SK-N-MC (cell line): ENCODE data around the gene KIF26B.

Source experiments
- DNase-seq: peaks from one replicate; pipeline ENCODE4 v3.0.0-alpha.2; 2011; ENCODE audit warnings: low read depth, low spot score
- H3K27ac ChIP-seq: fragments of 200-600 bp; sonication (generic); 2 replicates; pipeline ENCODE4 v1.5.1; 2016; ENCODE audit warnings: mixed run types
- H3K36me3 ChIP-seq: fragments of 200-600 bp; sonication (generic); 2 replicates; pipeline ENCODE4 v1.6.1; 2017; ENCODE audit warnings: antibody characterized with exemption, low read length, mixed read lengths; ENCODE audit not compliant: insufficient read depth
- H3K4me3 ChIP-seq: fragments of 200-600 bp; sonication (generic); 2 replicates; pipeline ENCODE4 v1.5.1; 2016
- H3K9ac ChIP-seq: fragments of 200-600 bp; sonication (generic); 2 replicates; pipeline ENCODE4 v1.8.0; 2017; ENCODE audit warnings: mixed run types, mixed read lengths; ENCODE audit not compliant: insufficient read length
- H3K9me3 ChIP-seq: fragments of 200-600 bp; sonication (generic); 2 replicates; pipeline ENCODE4 v1.6.1; 2017; ENCODE audit warnings: low read depth, mild to moderate bottlenecking, antibody characterized with exemption, low read length, moderate library complexity, mixed read lengths
- EZH2 ChIP-seq: fragments of 200-600 bp; sonication (generic); IDR thresholded peaks from one replicate; pipeline ENCODE4 v1.6.1; 2017; ENCODE audit warnings: antibody characterized with exemption
- FOXP2 ChIP-seq: optimal IDR thresholded peaks from 2 replicates; pipeline ENCODE3; 2011; ENCODE audit warnings: mild to moderate bottlenecking, moderate library complexity; ENCODE audit not compliant: insufficient read depth; ENCODE audit errors: extremely low read length, control extremely low read depth
- POLR2AphosphoS5 ChIP-seq: IDR thresholded peaks from 2 replicates; pipeline ENCODE4 v1.6.1; 2012; ENCODE audit warnings: mild to moderate bottlenecking, low read depth, low read length, borderline replicate concordance

The KIF26B gene

DNA sequence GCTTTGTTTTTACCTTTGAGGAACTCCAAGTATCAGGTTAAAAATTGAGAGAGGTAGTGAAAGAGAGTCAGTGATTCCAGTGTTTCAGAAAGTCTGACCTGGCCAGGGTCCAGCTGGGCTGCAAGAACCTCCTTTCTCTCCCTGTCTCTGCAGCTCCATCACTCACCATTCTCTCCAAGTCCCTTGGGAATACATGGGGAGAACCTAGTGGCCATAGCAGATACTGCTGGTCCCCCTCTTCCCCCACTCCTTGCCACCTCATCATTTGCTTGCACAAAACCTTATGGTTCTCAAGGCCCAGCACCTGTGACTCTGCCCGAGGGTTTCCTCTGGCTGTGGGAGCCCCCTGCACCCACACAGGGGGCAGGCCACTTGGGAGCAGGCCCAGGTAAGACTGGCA lies 279.5 kb downstream of the KIF26B start:
- no peak overlapping the region for H3K27ac ChIP-seq
- no peaks in the 10 kb centered on the region for H3K9me3 ChIP-seq
- no peak overlapping the region for H3K9ac ChIP-seq
- no peak overlapping the region for H3K4me3 ChIP-seq
- TF ChIP-seq POLR2AphosphoS5 (no peak), EZH2 (no peak), FOXP2 (no peak)
- no peak for DNase-seq
- H3K36me3 ChIP-seq: no peaks in the 10 kb centered on the region

- no peaks in the 10 kb centered on the region for H3K9me3 ChIP-seq
- no peaks in the 10 kb centered on the region for H3K36me3 ChIP-seq
- TF ChIP-seq FOXP2 (no peak), EZH2 (no peak), POLR2AphosphoS5 (no peak)
- no peak for DNase-seq
- H3K4me3 ChIP-seq: no peak overlapping the region
- H3K9ac ChIP-seq: no peak overlapping the region
- no peak overlapping the region for H3K27ac ChIP-seq
These were observed 281.6 kb downstream of the KIF26B start for GRCh38 chr1:245436407-245436806.

DNA sequence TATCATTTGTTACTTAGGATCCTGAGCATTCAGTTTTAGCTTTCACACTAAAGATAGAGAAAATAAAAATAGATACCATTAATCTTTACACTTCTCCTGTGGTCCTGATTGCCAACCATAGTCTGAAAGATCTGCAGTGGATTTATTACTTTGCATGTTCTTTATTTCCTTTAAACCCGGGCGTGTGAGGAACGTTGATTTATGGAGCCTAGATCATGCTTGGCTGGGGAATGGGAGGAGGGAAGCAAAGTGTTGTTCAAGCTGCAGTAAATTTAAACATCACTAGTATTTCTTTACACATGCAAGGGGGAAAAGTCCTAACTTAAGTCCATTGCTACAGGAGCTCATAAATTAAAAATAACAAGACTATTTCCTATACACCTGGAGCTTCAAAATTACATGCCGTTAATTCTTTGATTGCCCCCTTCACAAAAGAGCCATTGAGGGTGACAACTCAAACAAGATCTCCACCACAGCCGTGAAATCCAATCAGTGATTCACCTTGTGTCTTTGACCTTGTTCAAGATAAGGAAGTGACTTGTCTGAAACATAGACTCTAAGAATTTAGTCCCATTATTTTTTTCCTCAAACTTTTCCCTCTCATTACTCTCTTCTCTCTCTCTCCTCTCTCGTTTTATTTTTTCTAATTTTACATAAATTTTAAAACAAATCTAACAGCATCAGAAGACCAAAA lies 282.7 kb downstream of the KIF26B start:
- no peak for TF ChIP-seq FOXP2
- no peak for TF ChIP-seq EZH2
- TF ChIP-seq POLR2AphosphoS5: no peak

DNA sequence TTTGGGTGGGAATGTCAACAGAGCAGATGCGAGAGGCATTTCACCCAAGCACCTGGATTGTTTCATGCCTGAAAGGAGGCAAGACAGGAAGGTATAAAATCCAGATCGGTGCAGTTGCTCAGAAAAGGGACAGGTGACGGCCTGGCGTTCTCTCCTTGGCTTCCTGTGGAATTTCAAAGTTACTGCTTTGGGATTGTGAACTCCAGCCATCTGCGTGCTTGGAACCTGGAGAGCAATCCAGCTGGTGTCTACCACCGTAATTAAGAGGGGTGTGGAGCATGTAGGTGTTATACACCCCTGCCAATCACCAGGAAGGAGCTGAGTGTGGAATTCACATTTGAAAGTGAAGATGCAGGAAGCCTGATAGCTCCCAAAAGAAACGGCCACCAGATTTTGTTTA lies 286.1 kb downstream of the KIF26B start:
- Histone ChIP-seq H3K9ac (no peak overlapping the region), H3K9me3 (no peaks in the 10 kb centered on the region), H3K27ac (no peak overlapping the region), H3K4me3 (no peak overlapping the region), H3K36me3 (no peaks in the 10 kb centered on the region)
- no peak for TF ChIP-seq FOXP2
- no peak for TF ChIP-seq EZH2
- no peak for TF ChIP-seq POLR2AphosphoS5
- no peak for DNase-seq

More for the DNA sequence above, 282.7 kb downstream of the KIF26B start:
- no peak overlapping the region for H3K27ac ChIP-seq
- H3K9ac ChIP-seq: no peak overlapping the region
- no peaks in the 10 kb centered on the region for H3K9me3 ChIP-seq
- no peak overlapping the region for H3K4me3 ChIP-seq
- no peaks in the 10 kb centered on the region for H3K36me3 ChIP-seq
- DNase-seq: no peak

DNA sequence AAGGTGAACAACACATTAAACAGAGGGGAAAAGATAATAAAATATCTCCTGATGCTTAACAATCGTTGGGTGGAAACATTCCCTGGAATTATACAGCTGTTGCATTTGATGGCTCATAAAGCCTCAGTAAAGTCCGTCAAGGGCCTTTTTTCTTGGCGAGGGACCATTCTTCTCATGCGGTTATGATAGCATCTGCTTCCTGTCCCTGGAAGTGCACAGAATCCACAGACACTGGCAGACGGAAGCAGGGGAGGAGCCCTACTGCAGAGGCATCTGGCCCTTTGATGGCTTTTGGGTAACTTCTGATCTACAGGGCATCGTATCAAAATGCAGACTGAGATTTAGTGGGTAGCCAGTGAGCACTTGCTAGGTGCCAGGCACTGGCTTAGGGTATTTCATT lies 286.9 kb downstream of the KIF26B start:
- TF ChIP-seq POLR2AphosphoS5 (no peak), FOXP2 (no peak), EZH2 (no peak)
- Histone ChIP-seq H3K9ac (no peak overlapping the region), H3K9me3 (no peaks in the 10 kb centered on the region), H3K27ac (no peak overlapping the region), H3K4me3 (no peak overlapping the region), H3K36me3 (no peaks in the 10 kb centered on the region)
- no peak for DNase-seq

GRCh38 chr1:245444147-245444828 lies 289.5 kb downstream of the KIF26B start:
- Histone ChIP-seq H3K4me3 (no peak overlapping the region), H3K9ac (no peak overlapping the region), H3K9me3 (no peaks in the 10 kb centered on the region), H3K27ac (no peak overlapping the region), H3K36me3 (no peaks in the 10 kb centered on the region)
- no peak for DNase-seq
- no peak for TF ChIP-seq POLR2AphosphoS5
- TF ChIP-seq EZH2: no peak
- TF ChIP-seq FOXP2: no peak

GRCh38 chr1:245444945-245445344 lies 290.2 kb downstream of the KIF26B start:
- TF ChIP-seq FOXP2 (no peak), EZH2 (no peak), POLR2AphosphoS5 (no peak)
- no peaks in the 10 kb centered on the region for H3K36me3 ChIP-seq
- no peak for DNase-seq
- H3K27ac ChIP-seq: no peak overlapping the region
- H3K4me3 ChIP-seq: no peak overlapping the region
- H3K9me3 ChIP-seq: no peaks in the 10 kb centered on the region
- no peak overlapping the region for H3K9ac ChIP-seq

DNA sequence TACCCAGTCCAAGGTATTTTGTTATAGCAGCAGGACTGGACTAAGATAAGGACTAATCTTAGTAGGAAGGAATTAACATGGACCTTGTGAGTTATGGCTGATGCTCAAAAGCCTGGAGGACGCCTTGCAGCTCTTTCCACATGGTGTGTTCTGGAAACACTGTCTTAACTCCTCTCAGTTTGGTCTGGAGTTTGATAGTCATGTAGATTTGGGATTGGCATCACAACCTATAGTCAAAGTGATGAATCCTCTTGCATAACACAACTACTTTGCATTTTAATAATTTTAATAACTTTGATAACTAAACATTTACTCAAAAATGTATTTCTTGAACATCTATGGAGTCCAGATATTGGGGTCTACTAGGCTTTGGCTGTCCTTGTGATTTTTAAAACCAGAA lies 293.7 kb downstream of the KIF26B start:
- TF ChIP-seq FOXP2: no peak
- no peak for TF ChIP-seq POLR2AphosphoS5
- TF ChIP-seq EZH2: no peak
- Histone ChIP-seq H3K4me3 (no peak overlapping the region), H3K27ac (no peak overlapping the region)

More for the DNA sequence above, 293.7 kb downstream of the KIF26B start:
- no peak for DNase-seq
- Histone ChIP-seq H3K9ac (no peak overlapping the region), H3K36me3 (no peaks in the 10 kb centered on the region), H3K9me3 (no peaks in the 10 kb centered on the region)
